ENCODE data around the gene RAB3GAP1. TPM values are rescaled to one million over a fixed set of nuclear protein-coding genes. Genes with fewer than 3 reads are reported as not detected.
"Not testable (repeated sequence)": the region's sequence is repeated elsewhere in the genome, so short reads cannot be mapped to it uniquely, and the experiment has no call there.

Gene RAB3GAP1
- total and polyA plus RNA-seq, 12 donors, result 12.9 to 48.5 (median 33.8) TPM

DNA sequence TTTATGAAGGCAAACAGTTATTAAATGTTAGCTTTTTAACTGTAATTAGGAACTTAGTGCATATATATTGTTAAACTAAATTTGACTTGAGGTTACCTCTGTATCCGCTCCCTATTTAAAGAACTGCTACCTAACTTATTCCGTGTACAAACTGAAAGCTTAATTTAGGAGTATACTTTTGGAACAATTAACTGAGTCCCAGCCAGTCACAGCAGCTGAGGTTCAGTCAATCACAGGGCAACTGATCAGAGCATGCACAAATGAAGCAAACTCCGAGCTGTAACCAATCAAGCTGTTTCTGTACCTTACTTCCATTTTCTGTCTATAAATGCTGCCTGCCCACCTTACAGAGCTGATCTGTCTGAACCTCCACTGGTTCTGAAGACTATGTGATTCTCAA is 61.2 kb downstream of the RAB3GAP1 start:
- no peaks in the 10 kb centered on the region for H3K4me1 ChIP-seq (replicated peaks in 1 of 2)
- intact Hi-C loops (cut with DNase I), result no loop called here
- no peaks in the 10 kb centered on the region for H3K27me3 ChIP-seq
- 96 to 97% (median 97%) methylated on average over 3 of the region's 3 CpGs for WGBS, 4 donors
- no peak for TF ChIP-seq CTCF (IDR thresholded peaks at IDR 0.05)
- TF ChIP-seq POLR2A (IDR thresholded peaks at IDR 0.05), result no peak
- no peak for DNase-seq
- no peak overlapping the region for H3K27ac ChIP-seq
- H3K4me3 ChIP-seq, result no peak overlapping the region
- H3K36me3 ChIP-seq (replicated peaks in 1 of 2), result no peaks in the 10 kb centered on the region
- no peaks in the 10 kb centered on the region for H3K9me3 ChIP-seq (replicated peaks in 1 of 3)

- no peaks in the 10 kb centered on the region for H3K9me3 ChIP-seq (replicated peaks in 1 of 3)
- TF ChIP-seq POLR2A (IDR thresholded peaks at IDR 0.05) (no peak), CTCF (IDR thresholded peaks at IDR 0.05) (no peak)
- intact Hi-C loops (cut with DNase I), result no loop called here
- DNase-seq, result no peak
- H3K27ac ChIP-seq, result no peak overlapping the region
- no peaks in the 10 kb centered on the region for H3K4me1 ChIP-seq (replicated peaks in 1 of 2)
- no peaks in the 10 kb centered on the region for H3K36me3 ChIP-seq (replicated peaks in 1 of 2)
- no peak overlapping the region for H3K4me3 ChIP-seq
- no peaks in the 10 kb centered on the region for H3K27me3 ChIP-seq
Measured at GRCh38 chr2:135119582-135119981, 67.5 kb downstream of the RAB3GAP1 start.

DNA sequence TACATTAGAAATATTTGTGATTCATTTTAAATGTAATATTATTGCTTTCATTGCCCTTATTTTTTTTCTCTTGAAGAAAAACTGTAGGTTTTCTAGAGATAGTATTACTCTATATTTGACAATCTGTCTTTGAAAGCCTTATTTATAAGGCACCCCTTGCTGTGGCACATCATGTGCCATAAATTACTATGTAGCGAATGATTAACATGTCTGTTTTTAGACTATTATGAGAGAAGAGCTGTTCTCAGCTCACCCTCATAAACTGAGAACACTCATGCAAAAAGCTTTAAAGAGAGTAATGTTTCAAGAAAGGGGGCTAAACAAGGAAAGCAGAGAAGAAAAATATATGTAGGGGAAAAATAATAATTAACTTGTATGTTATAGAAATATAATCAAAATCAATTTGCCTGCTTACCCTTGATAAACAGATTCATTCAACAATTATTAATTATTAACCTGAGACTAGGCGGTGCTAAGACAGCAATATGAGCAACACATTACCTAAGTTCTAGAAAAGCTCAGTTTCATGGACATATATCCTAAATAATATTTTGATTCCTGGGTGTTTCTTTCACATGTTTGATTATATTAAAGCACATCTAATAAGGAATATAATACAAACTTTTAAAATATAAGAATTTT is 69.0 kb downstream of the RAB3GAP1 start:
- Histone ChIP-seq H3K27ac (no peak overlapping the region), H3K4me3 (no peak overlapping the region), H3K9me3 (replicated peaks in 1 of 3) (no peaks in the 10 kb centered on the region), H3K36me3 (replicated peaks in 1 of 2) (peaks cover 0 to under 1% of the 10 kb centered on the region in 2 donors), H3K27me3 (no peaks in the 10 kb centered on the region), H3K4me1 (replicated peaks in 1 of 2) (no peaks in the 10 kb centered on the region)
- 92 to 100% (median 98%) methylated on average over 2 of the region's 2 CpGs for WGBS, 4 donors
- intact Hi-C loops (cut with DNase I), result no loop called here
- no peak for DNase-seq
- TF ChIP-seq CTCF (IDR thresholded peaks at IDR 0.05) (no peak), POLR2A (IDR thresholded peaks at IDR 0.05) (no peak)

- H3K27me3 ChIP-seq; H3K36me3 ChIP-seq (replicated peaks in 1 of 2); H3K4me3 ChIP-seq; H3K9me3 ChIP-seq (replicated peaks in 1 of 3); H3K4me1 ChIP-seq (replicated peaks in 1 of 2); DNase-seq; intact Hi-C loops (cut with DNase I); H3K27ac ChIP-seq: not testable (repeated sequence)
- 92 to 97% (median 94%) methylated on average over 6 of the region's 6 CpGs for WGBS, 4 donors
Measured at GRCh38 chr2:135121658-135122039, 69.6 kb downstream of the RAB3GAP1 start.

All from adrenal gland (tissue), 12 donors.